Peyer's patch (tissue), 4 donors: Measurements from ENCODE around the gene NCF2. TPM values are rescaled to one million over a fixed set of nuclear protein-coding genes. Genes with fewer than 3 reads are reported as not detected.

Experiments used
- DNase-seq, 3 donors: peaks; one replicate each; pipeline ENCODE4 v3.0.0-alpha.2; 2017 to 2019
- H3K27ac ChIP-seq, 4 donors: fragments of 200-600 bp; sonication (generic); one replicate each; pipeline ENCODE4 v1.5.1; 2016 to 2019
- H3K27me3 ChIP-seq, 2 donors: fragments of 200-600 bp; sonication (generic); one replicate each; pipeline ENCODE4 v1.5.1; 2019
- H3K36me3 ChIP-seq, 3 donors: fragments of 200-600 bp; sonication (generic); one replicate each; pipeline ENCODE4 v1.5.1; 2016 to 2019
- H3K4me1 ChIP-seq, 4 donors: fragments of 200-600 bp; sonication (generic); one replicate each; pipeline ENCODE4 v1.5.1; 2016 to 2019
- H3K4me3 ChIP-seq, 4 donors: fragments of 200-600 bp; sonication (generic); 1 replicate in 3 of 4; 2 replicates in 1 of 4; pipeline ENCODE4 v1.5.1; 2016 to 2019; ENCODE audit warnings: mild to moderate bottlenecking in 1 of 4
- H3K9me3 ChIP-seq, 4 donors: fragments of 200-600 bp; sonication (generic); one replicate each; pipeline ENCODE4 v1.5.1; 2016 to 2019; ENCODE audit warnings: mild to moderate bottlenecking in 1 of 4
- CTCF ChIP-seq, 6 experiments: fragments of 450-650 bp in 4 of 6; fragments of 200-600 bp in 2 of 6; sonication (generic) in 1 of 6; IDR thresholded peaks; one replicate each; pipeline ENCODE4 v1.5.1; 2017 to 2019; ENCODE audit warnings: antibody characterized with exemption in 6 of 6, mild to moderate bottlenecking in 3 of 6, moderate library complexity in 1 of 6
- POLR2A ChIP-seq, 2 donors: fragments of 450-650 bp; IDR thresholded peaks; one replicate each; pipeline ENCODE4 v1.5.1; 2017; ENCODE audit warnings: antibody characterized with exemption in 2 of 2, mild to moderate bottlenecking in 2 of 2, moderate library complexity in 2 of 2
- total RNA-seq, 4 donors: library from RNA; depleted of rRNA; stranded (reverse); fragments of >200 nt; gene quantifications; one replicate each; pipeline ENCODE4 v1.1.0, GENCODE V29; 2016

Gene NCF2
- total RNA-seq, 4 donors from 2014 or later, result 1.6 to 13.2 (median 5.6) TPM

GRCh38 chr1:183575606-183576005, 14.7 kb downstream of the NCF2 start:
- no peak for TF ChIP-seq POLR2A (IDR thresholded peaks at IDR 0.05)
- no peak for TF ChIP-seq CTCF (IDR thresholded peaks at IDR 0.05)
- no peak overlapping the region for H3K4me3 ChIP-seq
- DNase-seq, result no peak

GRCh38 chr1:183572721-183573120, 17.5 kb downstream of the NCF2 start:
- Histone ChIP-seq H3K4me1 (peaks cover 0 to 3% (median 1%) of the 10 kb centered on the region in 4 donors), H3K36me3 (no peaks in the 10 kb centered on the region), H3K27ac (no peak overlapping the region), H3K9me3 (no peaks in the 10 kb centered on the region), H3K4me3 (no peak overlapping the region), H3K27me3 (no peaks in the 10 kb centered on the region)
- DNase-seq, result no peak
- TF ChIP-seq CTCF (IDR thresholded peaks at IDR 0.05) (no peak), POLR2A (IDR thresholded peaks at IDR 0.05) (no peak)

More at GRCh38 chr1:183575606-183576005, 14.7 kb downstream of the NCF2 start:
- no peaks in the 10 kb centered on the region for H3K9me3 ChIP-seq
- peaks cover 0 to 4% (median 0%) of the 10 kb centered on the region in 4 donors for H3K4me1 ChIP-seq
- no peaks in the 10 kb centered on the region for H3K36me3 ChIP-seq
- H3K27me3 ChIP-seq, result no peaks in the 10 kb centered on the region
- H3K27ac ChIP-seq, result no peak overlapping the region

- Histone ChIP-seq H3K4me1 (peaks cover 0 to 8% (median 5%) of the 10 kb centered on the region in 4 donors), H3K36me3 (no peaks in the 10 kb centered on the region), H3K9me3 (no peaks in the 10 kb centered on the region), H3K27ac (no peak overlapping the region), H3K27me3 (no peaks in the 10 kb centered on the region), H3K4me3 (no peak overlapping the region)
- no peak for DNase-seq
- TF ChIP-seq CTCF (IDR thresholded peaks at IDR 0.05) (no peak), POLR2A (IDR thresholded peaks at IDR 0.05) (no peak)
These were observed 18.5 kb downstream of the NCF2 start for GRCh38 chr1:183571678-183572268.

- Histone ChIP-seq H3K27me3 (no peaks in the 10 kb centered on the region), H3K4me3 (no peak overlapping the region), H3K4me1 (peaks cover 0 to 8% (median 5%) of the 10 kb centered on the region in 4 donors), H3K36me3 (no peaks in the 10 kb centered on the region), H3K9me3 (no peaks in the 10 kb centered on the region), H3K27ac (no peak overlapping the region)
- DNase-seq, result no peak
- no peak for TF ChIP-seq CTCF (IDR thresholded peaks at IDR 0.05)
- TF ChIP-seq POLR2A (IDR thresholded peaks at IDR 0.05), result no peak
These were observed 19.8 kb downstream of the NCF2 start for GRCh38 chr1:183570451-183570850.

GRCh38 chr1:183569801-183570200, 20.5 kb downstream of the NCF2 start:
- Histone ChIP-seq H3K36me3 (no peaks in the 10 kb centered on the region), H3K4me3 (no peak overlapping the region), H3K27me3 (no peaks in the 10 kb centered on the region), H3K9me3 (no peaks in the 10 kb centered on the region), H3K4me1 (peaks cover 0 to 8% (median 5%) of the 10 kb centered on the region in 4 donors), H3K27ac (no peak overlapping the region)
- no peak for DNase-seq
- TF ChIP-seq POLR2A (IDR thresholded peaks at IDR 0.05) (no peak), CTCF (IDR thresholded peaks at IDR 0.05) (no peak)
